K562 (cell line): ENCODE data around the gene CMTM1. TPM values are rescaled to one million over a fixed set of nuclear protein-coding genes. Genes with fewer than 3 reads are reported as not detected.

Experiments
- ATF7 ChIP-seq: fragments of 450-650 bp; IDR thresholded peaks from 2 replicates; pipeline ENCODE4 v1.7.1; 2014; ENCODE audit warnings: mild to moderate bottlenecking, moderate library complexity
- BRD9 ChIP-seq: fragments of 450-650 bp; IDR thresholded peaks from 2 replicates; pipeline ENCODE4 v1.6.1; 2018; ENCODE audit warnings: low read depth; ENCODE audit not compliant: partially characterized antibody
- ESRRA ChIP-seq: fragments of 450-650 bp; IDR thresholded peaks from 2 replicates; pipeline ENCODE4 v1.6.1; 2014; ENCODE audit warnings: low read depth, mild to moderate bottlenecking, moderate library complexity, borderline replicate concordance
- EWSR1 ChIP-seq: fragments of 450-650 bp; IDR thresholded peaks from 2 replicates; pipeline ENCODE4 v1.6.1; 2018; ENCODE audit warnings: borderline replicate concordance, mild to moderate bottlenecking, low read depth, moderate library complexity; ENCODE audit not compliant: partially characterized antibody
- FUS ChIP-seq: fragments of 200-400 bp; formaldehyde crosslinking; optimal IDR thresholded peaks from 2 replicates; pipeline ENCODE3; 2017; ENCODE audit warnings: low read depth, low read length
- NCOA4 ChIP-seq: fragments of 450-650 bp; IDR thresholded peaks from 2 replicates; pipeline ENCODE4 v1.6.1; 2018; ENCODE audit warnings: mild to moderate bottlenecking; ENCODE audit not compliant: partially characterized antibody
- NR0B1 ChIP-seq: fragments of 450-650 bp; IDR thresholded peaks from one replicate; pipeline ENCODE4 v1.6.1; 2018; ENCODE audit warnings: mild to moderate bottlenecking, moderate library complexity; ENCODE audit not compliant: partially characterized antibody
- POLR2AphosphoS5 ChIP-seq: IDR thresholded peaks from 2 replicates; pipeline ENCODE4 v1.6.1; 2011; ENCODE audit warnings: mild to moderate bottlenecking, low read depth, low read length, moderate library complexity; ENCODE audit not compliant: control insufficient read depth, insufficient read depth
- PTBP1 ChIP-seq: fragments of 200-400 bp; formaldehyde crosslinking; IDR thresholded peaks from 2 replicates; pipeline ENCODE4 v1.6.1; 2017; ENCODE audit warnings: low read depth, low read length
- RBM14 ChIP-seq: fragments of 200-400 bp; formaldehyde crosslinking; IDR thresholded peaks from 2 replicates; pipeline ENCODE4 v1.6.1; 2018; ENCODE audit warnings: low read depth, mild to moderate bottlenecking, low read length, moderate library complexity, borderline replicate concordance; ENCODE audit not compliant: insufficient read depth
- RBM39 ChIP-seq: fragments of 200-400 bp; formaldehyde crosslinking; optimal IDR thresholded peaks from 2 replicates; pipeline ENCODE3; 2018; ENCODE audit warnings: low read depth, low read length
- SP1 ChIP-seq: sonication (generic); formaldehyde crosslinking; IDR thresholded peaks from 2 replicates; pipeline ENCODE4 v1.8.1; 2022; ENCODE audit warnings: mild to moderate bottlenecking, missing genetic modification reagents
- TOE1 ChIP-seq, 2 experiments: fragments of 450-650 bp in 1 of 2; sonication (generic) in 1 of 2; formaldehyde crosslinking in 1 of 2; IDR thresholded peaks; 2 replicates each; pipeline versions ENCODE4 v1.7.1 to v1.8.0; 2016 to 2022; ENCODE audit warnings: borderline replicate concordance in 2 of 2, mild to moderate bottlenecking in 2 of 2, antibody characterized with exemption in 1 of 2, inconsistent platforms in 1 of 2, low read depth in 1 of 2, missing genetic modification reagents in 1 of 2, moderate library complexity in 1 of 2
- ZFP30 ChIP-seq: fragments of 250-450 bp; sonication (Bioruptor Pico); IDR thresholded peaks from 2 replicates; pipeline ENCODE4 v1.8.0; 2022; ENCODE audit warnings: moderate library complexity, mild to moderate bottlenecking, inconsistent platforms, borderline replicate concordance
- ZNF778 ChIP-seq: fragments of 450-650 bp; formaldehyde crosslinking; IDR thresholded peaks from 2 replicates; pipeline ENCODE4 v1.4.0; 2020; ENCODE audit warnings: mild to moderate bottlenecking, moderate library complexity
- ZSCAN32 ChIP-seq: fragments of 450-650 bp; formaldehyde crosslinking; IDR thresholded peaks from 2 replicates; pipeline ENCODE4 v1.4.0; 2020; ENCODE audit warnings: mild to moderate bottlenecking, moderate library complexity
- polyA plus RNA-seq, 8 experiments: library from polyadenylated mRNA; depleted of rRNA in 4 of 8; stranded (reverse) in 5 of 8; unstranded in 3 of 8; fragments of >200 nt; fragmentation: Nextera tagmentation in 2 of 8; fragmentation: Illumina TruSeq in 1 of 8; extraction: Ambion mirVana in 2 of 8; extraction: Trizol in 1 of 8; gene quantifications; 2 replicates each; pipeline versions ENCODE4 v1.2.1 to v1.2.3, GENCODE V29; 2011 to 2014; ENCODE audit warnings: inconsistent platforms in 1 of 8, missing spikeins in 1 of 8
- total RNA-seq, 7 experiments: library from RNA; depleted of rRNA in 6 of 7; stranded (reverse); fragments of >200 nt in 6 of 7; fragmentation: Illumina TruSeq in 2 of 7; extraction: Trizol in 2 of 7; gene quantifications; 2 replicates each; pipeline versions ENCODE4 v1.2.1 to v1.2.3, GENCODE V29; 2011 to 2021; ENCODE audit warnings: low replicate concordance in 1 of 7
- TF ChIP-seq, protein P1 (sequence below): fragments of 450-650 bp; IDR thresholded peaks from 2 replicates; pipeline ENCODE4 v1.6.1; 2016; ENCODE audit warnings: missing biosample characterization, missing genetic modification characterization
- TF ChIP-seq, protein P2 (sequence below): fragments of 450-650 bp; IDR thresholded peaks from 2 replicates; pipeline ENCODE4 v1.6.1; 2018; ENCODE audit not compliant: partially characterized antibody

The CMTM1 gene
- total and polyA plus RNA-seq, 9 of the 15 experiments (the other 6 are each of a cell fraction or from before 2014, with no cell fraction given): 0.25 to 2.6 (median 1.1) TPM; not detected in 2

DNA sequence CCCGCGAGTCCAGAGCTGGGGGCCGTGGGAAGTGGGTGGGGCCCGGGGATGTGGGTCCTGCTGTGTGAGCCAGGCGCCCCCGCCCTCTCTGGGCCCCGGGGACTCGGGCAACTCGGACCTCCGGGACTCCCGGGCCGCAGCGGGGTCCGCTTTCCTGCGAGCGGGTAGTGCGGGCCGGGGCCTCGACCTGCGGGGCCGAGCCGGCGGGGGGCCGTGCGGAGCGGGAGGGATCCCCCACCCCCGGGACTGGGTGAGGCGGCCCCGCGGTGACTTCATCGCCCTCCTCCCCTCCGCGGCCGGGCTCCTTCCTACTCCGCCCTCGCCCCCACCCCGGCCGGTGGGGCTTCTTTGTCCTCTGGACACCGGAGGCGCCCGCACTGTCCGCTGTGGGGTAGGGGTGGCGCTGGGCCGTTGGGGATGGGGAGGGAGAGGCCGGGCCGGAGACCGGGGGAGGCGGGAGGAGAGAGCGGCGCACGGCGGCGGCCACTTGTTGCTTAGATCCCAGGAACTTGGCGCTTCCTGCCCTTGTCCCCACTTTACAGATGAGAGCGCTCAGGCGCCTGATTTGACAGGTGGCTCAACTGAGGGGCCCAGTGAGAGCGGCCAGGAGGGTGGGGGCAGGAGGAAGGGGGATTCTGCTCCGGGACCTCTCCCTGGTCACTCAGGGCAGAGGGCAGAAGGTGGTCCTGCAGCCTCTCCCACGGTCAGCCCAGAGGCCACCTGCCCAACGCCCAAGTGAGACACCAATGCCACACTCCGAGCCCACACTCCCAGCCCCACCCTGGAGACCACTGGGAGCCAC, 39.1 kb downstream of the CMTM1 start (continued):
- TF ChIP-seq NR0B1: no peak
- no peak for TF ChIP-seq RBM14
- no peak for TF ChIP-seq TOE1 (IDR thresholded peaks at IDR 0.05; ENCODE audit: borderline replicate concordance)
- TF ChIP-seq TOE1 (CRISPR knock-in tag; IDR thresholded peaks at IDR 0.05; ENCODE audit: borderline replicate concordance, low read depth): no peak
- no peak for TF ChIP-seq BRD9
- 0 out of 2 replicates have a peak, but pooled peaks have one; percentile 2 for TF ChIP-seq ESRRA
- no peak for TF ChIP-seq NCOA4
- TF ChIP-seq EWSR1: no peak
- no peak for TF ChIP-seq ZNF778 (CRISPR knock-in tag)
- TF ChIP-seq, protein P1, sequence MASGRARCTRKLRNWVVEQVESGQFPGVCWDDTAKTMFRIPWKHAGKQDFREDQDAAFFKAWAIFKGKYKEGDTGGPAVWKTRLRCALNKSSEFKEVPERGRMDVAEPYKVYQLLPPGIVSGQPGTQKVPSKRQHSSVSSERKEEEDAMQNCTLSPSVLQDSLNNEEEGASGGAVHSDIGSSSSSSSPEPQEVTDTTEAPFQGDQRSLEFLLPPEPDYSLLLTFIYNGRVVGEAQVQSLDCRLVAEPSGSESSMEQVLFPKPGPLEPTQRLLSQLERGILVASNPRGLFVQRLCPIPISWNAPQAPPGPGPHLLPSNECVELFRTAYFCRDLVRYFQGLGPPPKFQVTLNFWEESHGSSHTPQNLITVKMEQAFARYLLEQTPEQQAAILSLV: no peak
- peak; percentile 81; the same call in 1 of the 2 replicates for TF ChIP-seq ATF7
- no peak for TF ChIP-seq RBM39
- TF ChIP-seq ZSCAN32 (CRISPR knock-in tag): no peak
- no peak for TF ChIP-seq POLR2AphosphoS5
- peak; percentile 13 for TF ChIP-seq FUS
- TF ChIP-seq ZFP30 (CRISPR knock-in tag): no peak
- TF ChIP-seq PTBP1: no peak
- TF ChIP-seq, protein P2, sequence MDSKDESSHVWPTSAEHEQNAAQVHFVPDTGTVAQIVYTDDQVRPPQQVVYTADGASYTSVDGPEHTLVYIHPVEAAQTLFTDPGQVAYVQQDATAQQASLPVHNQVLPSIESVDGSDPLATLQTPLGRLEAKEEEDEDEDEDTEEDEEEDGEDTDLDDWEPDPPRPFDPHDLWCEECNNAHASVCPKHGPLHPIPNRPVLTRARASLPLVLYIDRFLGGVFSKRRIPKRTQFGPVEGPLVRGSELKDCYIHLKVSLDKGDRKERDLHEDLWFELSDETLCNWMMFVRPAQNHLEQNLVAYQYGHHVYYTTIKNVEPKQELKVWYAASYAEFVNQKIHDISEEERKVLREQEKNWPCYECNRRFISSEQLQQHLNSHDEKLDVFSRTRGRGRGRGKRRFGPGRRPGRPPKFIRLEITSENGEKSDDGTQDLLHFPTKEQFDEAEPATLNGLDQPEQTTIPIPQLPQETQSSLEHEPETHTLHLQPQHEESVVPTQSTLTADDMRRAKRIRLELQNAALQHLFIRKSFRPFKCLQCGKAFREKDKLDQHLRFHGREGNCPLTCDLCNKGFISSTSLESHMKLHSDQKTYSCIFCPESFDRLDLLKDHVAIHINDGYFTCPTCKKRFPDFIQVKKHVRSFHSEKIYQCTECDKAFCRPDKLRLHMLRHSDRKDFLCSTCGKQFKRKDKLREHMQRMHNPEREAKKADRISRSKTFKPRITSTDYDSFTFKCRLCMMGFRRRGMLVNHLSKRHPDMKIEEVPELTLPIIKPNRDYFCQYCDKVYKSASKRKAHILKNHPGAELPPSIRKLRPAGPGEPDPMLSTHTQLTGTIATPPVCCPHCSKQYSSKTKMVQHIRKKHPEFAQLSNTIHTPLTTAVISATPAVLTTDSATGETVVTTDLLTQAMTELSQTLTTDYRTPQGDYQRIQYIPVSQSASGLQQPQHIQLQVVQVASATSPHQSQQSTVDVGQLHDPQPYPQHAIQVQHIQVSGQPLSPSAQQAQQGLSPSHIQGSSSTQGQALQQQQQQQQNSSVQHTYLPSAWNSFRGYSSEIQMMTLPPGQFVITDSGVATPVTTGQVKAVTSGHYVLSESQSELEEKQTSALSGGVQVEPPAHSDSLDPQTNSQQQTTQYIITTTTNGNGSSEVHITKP: peak; percentile 55
- TF ChIP-seq SP1 (CRISPR knock-in tag): no peak
